ENCODE data around the gene EXTL1. TPM values are rescaled to one million over a fixed set of nuclear protein-coding genes. Genes with fewer than 3 reads are reported as not detected.
A peak's percentile ranks its signal among the peaks of the same experiment; 100 is the strongest.

Gene EXTL1
- total and polyA plus RNA-seq, 2 of the 4 experiments (the other 2 are of a cell fraction) = 0.90 to 5.2 TPM

GRCh38 chr1:26035959-26036755 lies 14.6 kb downstream of the EXTL1 start:
- 0% methylated on average over 9 of the region's 39 CpGs; no CpG with 5 or more reads in 1 of the 2 experiments for WGBS, 2 experiments (ENCODE audit: extremely low coverage in 2 of 2, insufficient read length in 1 of 2)
- Histone ChIP-seq H2BK15ac (ENCODE audit: low read depth, low read length) (no peak overlapping the region), H3K27ac (ENCODE audit: insufficient read depth, low read length) (no peak overlapping the region), H3K4me2 (ENCODE audit: low read depth, low read length) (peak overlapping the region; percentile 81), H3K23ac (ENCODE audit: low read depth, low read length) (peak overlapping the region; percentile 75; the same call in 1 of the 2 replicates), H2AK9ac (replicated peaks; ENCODE audit: low read depth, low read length, poor library complexity) (peak overlapping the region; percentile 77), H2BK20ac (ENCODE audit: low read depth, low read length) (no peak overlapping the region), H3K79me1 (ENCODE audit: low read depth in 1 of 2, low read length in 2 of 2) (no peaks in the 10 kb centered on the region), H4K5ac (ENCODE audit: low read depth, low read length) (no peak overlapping the region), H4K91ac (ENCODE audit: insufficient read depth, low read depth, low read length) (no peak overlapping the region), H2BK120ac (ENCODE audit: low read depth, low read length) (no peak overlapping the region), H3K56ac (ENCODE audit: extremely low read depth, insufficient read depth, low read length) (no peak overlapping the region), H3K27me3 (ENCODE audit: control insufficient read depth, insufficient read depth, low read length) (peaks cover 17% of the 10 kb centered on the region; the same call in 1 of the 2 replicates), H3K9me3 (ENCODE audit: control insufficient read depth, insufficient read depth, low read length) (no peaks in the 10 kb centered on the region), H3K4me1 (ENCODE audit: control insufficient read depth, insufficient read depth, low read length) (peaks cover 6% of the 10 kb centered on the region), H3K9ac (ENCODE audit: low read depth, low read length) (peak overlapping the region; percentile 63), H3K9me1 (ENCODE audit: insufficient read depth, low read length) (0 out of 2 replicates have a peak, but pooled peaks cover 3% of the 10 kb centered on the region), H3K14ac (replicated peaks; ENCODE audit: low read depth, low read length) (no peak overlapping the region), H2AFZ (replicated peaks; ENCODE audit: low read length, poor library complexity) (peak overlapping the region; percentile 98), H3K4me3 (ENCODE audit: insufficient read depth, low read depth, low read length) (peak overlapping the region; percentile 66), H3K18ac (ENCODE audit: low read depth, low read length) (no peak overlapping the region), H3K4ac (ENCODE audit: low read depth, low read length) (peak overlapping the region; percentile 50; the same call in 1 of the 2 replicates), H4K20me1 (ENCODE audit: insufficient read depth, low read length) (no peaks in the 10 kb centered on the region), H4K8ac (ENCODE audit: low read depth in 2 of 2, low read length in 2 of 2) (no peak overlapping the region), H2AK5ac (ENCODE audit: low read depth, low read length) (no peak overlapping the region), H2BK5ac (ENCODE audit: low read depth, low read length, poor library complexity, severe bottlenecking) (no peak overlapping the region), H3K36me3 (ENCODE audit: control insufficient read depth, insufficient read depth, low read length) (no peaks in the 10 kb centered on the region)
- ATAC-seq (ENCODE audit: low read depth) (peak; percentile 94), DNase-seq (peak; percentile 53)
- CTCF ChIA-PET = interaction anchor here (0.5 to 1.5 kb wide), 11 partner anchors 9 to 144 kb away, joined by 3 to 9 read pairs (median 4); partner anchors contain the start of genes EXTL1 and SLC30A2
- intact Hi-C loops (cut with micrococcal nuclease) (loop anchor here (1.0 to 5.0 kb wide), 6 partner anchors 69 to 355 kb away; no protein-coding TSS in a partner anchor), in situ Hi-C loops (cut with MboI; ENCODE audit: low sequenced_read_pairs) (no loop called here), dilution Hi-C loops (cut with HindIII; ENCODE audit: low sequenced_read_pairs, unreplicated experiment) (no loop called here)
- no TSS peak for BruUV-seq (replicated peaks)
- POLR2A ChIA-PET (ENCODE audit: unreplicated experiment) = interaction anchor here (0.6 kb wide), 1 partner anchor 137 kb away, joined by 3 read pairs; no protein-coding TSS in a partner anchor
- TF ChIP-seq MXI1 (IDR thresholded peaks at IDR 0.05; ENCODE audit: borderline replicate concordance, low read depth, low read length) (no peak), POLR2A (IDR thresholded peaks at IDR 0.05; ENCODE audit: low read depth, low read length) (no peak), CTCF (conservative IDR thresholded peaks at IDR 0.05; ENCODE audit: low read depth, low read length) (peak; percentile 96), USF2 (IDR thresholded peaks at IDR 0.05; ENCODE audit: low read depth, low read length) (no peak), ELK1 (IDR thresholded peaks at IDR 0.05; ENCODE audit: borderline replicate concordance, low read depth, low read length) (no peak), RCOR1 (IDR thresholded peaks at IDR 0.05; ENCODE audit: insufficient replicate concordance, low read length) (no peak), MAZ (IDR thresholded peaks at IDR 0.05; ENCODE audit: borderline replicate concordance, low read depth, low read length) (peak; percentile 64; the same call in 1 of the 2 replicates), CHD1 (IDR thresholded peaks at IDR 0.05; ENCODE audit: low read depth, low read length) (no peak), FOS (IDR thresholded peaks at IDR 0.05; ENCODE audit: low read depth, low read length) (no peak), SMC3 (IDR thresholded peaks at IDR 0.05; ENCODE audit: low read depth, low read length) (peak; percentile 69), NFE2L2 (IDR thresholded peaks at IDR 0.05; ENCODE audit: low read depth, low read length) (no peak), RAD21 (IDR thresholded peaks at IDR 0.05; ENCODE audit: low read length) (peak; percentile 88), CEBPB (IDR thresholded peaks at IDR 0.05; ENCODE audit: low read depth, low read length) (no peak), BHLHE40 (IDR thresholded peaks at IDR 0.05; ENCODE audit: low read depth, low read length) (no peak)

Measured in IMR-90 (cell line).